ENCODE data around the gene ATXN1.
A peak's percentile ranks its signal among the peaks of the same experiment; 100 is the strongest.

ATXN1 gene

GRCh38 chr6:16765235-16765634, 4.0 kb upstream of the ATXN1 start:
- no peak for DNase-seq (ENCODE audit: extremely low spot score)
- POLR2A ChIA-PET: no interaction called here
- TF ChIP-seq FOXM1 (IDR thresholded peaks at IDR 0.05; ENCODE audit: borderline replicate concordance) (no peak), TARDBP (IDR thresholded peaks at IDR 0.05) (no peak), HDGF (IDR thresholded peaks at IDR 0.05; ENCODE audit: borderline replicate concordance) (no peak), SUZ12 (IDR thresholded peaks at IDR 0.05) (no peak), NFRKB (IDR thresholded peaks at IDR 0.05) (no peak), BHLHE40 (IDR thresholded peaks at IDR 0.05; ENCODE audit: borderline replicate concordance) (no peak), ELF4 (IDR thresholded peaks at IDR 0.05) (no peak), SP1 (IDR thresholded peaks at IDR 0.05) (no peak), ZNF384 (IDR thresholded peaks at IDR 0.05) (no peak), CTBP1 (IDR thresholded peaks at IDR 0.05; ENCODE audit: borderline replicate concordance) (no peak), PKNOX1 (IDR thresholded peaks at IDR 0.05) (no peak), LEF1 (IDR thresholded peaks at IDR 0.05; ENCODE audit: borderline replicate concordance) (no peak), ARNT (IDR thresholded peaks at IDR 0.05) (no peak), FOXA1 (IDR thresholded peaks at IDR 0.05) (no peak), L3MBTL2 (conservative IDR thresholded peaks at IDR 0.05) (no peak), FOXK2 (IDR thresholded peaks at IDR 0.05) (no peak)
- CTCF ChIA-PET: interaction anchor here (0.8 to 2.6 kb wide), 4 partner anchors 84 to 321 kb away, joined by 3 to 6 read pairs (median 4); no protein-coding TSS in a partner anchor

- CTCF ChIA-PET: interaction anchor here (0.8 to 2.6 kb wide), 18 partner anchors 9 to 475 kb away, joined by 3 to 10 read pairs (median 4); no protein-coding TSS in a partner anchor
- POLR2A ChIA-PET: interaction anchor here (1.9 kb wide), 1 partner anchor 10 kb away, joined by 8 read pairs; no protein-coding TSS in a partner anchor
- no peak for DNase-seq (ENCODE audit: extremely low spot score)
- TF ChIP-seq LEF1 (IDR thresholded peaks at IDR 0.05; ENCODE audit: borderline replicate concordance) (no peak), FOXM1 (IDR thresholded peaks at IDR 0.05; ENCODE audit: borderline replicate concordance) (no peak), HDGF (IDR thresholded peaks at IDR 0.05; ENCODE audit: borderline replicate concordance) (no peak), ARNT (IDR thresholded peaks at IDR 0.05) (no peak), PKNOX1 (IDR thresholded peaks at IDR 0.05) (no peak), FOXA1 (IDR thresholded peaks at IDR 0.05) (no peak), TARDBP (IDR thresholded peaks at IDR 0.05) (no peak), SUZ12 (IDR thresholded peaks at IDR 0.05) (no peak), CTBP1 (IDR thresholded peaks at IDR 0.05; ENCODE audit: borderline replicate concordance) (no peak), ELF4 (IDR thresholded peaks at IDR 0.05) (no peak), ZNF384 (IDR thresholded peaks at IDR 0.05) (no peak), BHLHE40 (IDR thresholded peaks at IDR 0.05; ENCODE audit: borderline replicate concordance) (no peak), L3MBTL2 (conservative IDR thresholded peaks at IDR 0.05) (no peak), NFRKB (IDR thresholded peaks at IDR 0.05) (no peak), SP1 (IDR thresholded peaks at IDR 0.05) (no peak), FOXK2 (IDR thresholded peaks at IDR 0.05) (no peak)
Measured at GRCh38 chr6:16764188-16764950, 3.1 kb upstream of the ATXN1 start.

GRCh38 chr6:16762550-16763477, 1.6 kb upstream of the ATXN1 start:
- TF ChIP-seq FOXK2 (IDR thresholded peaks at IDR 0.05): no peak
- no peak for TF ChIP-seq SUZ12 (IDR thresholded peaks at IDR 0.05)
- TF ChIP-seq SP1 (IDR thresholded peaks at IDR 0.05): no peak
- TF ChIP-seq ZNF384 (IDR thresholded peaks at IDR 0.05): peak; percentile 76; the same call in 1 of the 2 replicates
- TF ChIP-seq LEF1 (IDR thresholded peaks at IDR 0.05; ENCODE audit: borderline replicate concordance): no peak
- TF ChIP-seq FOXM1 (IDR thresholded peaks at IDR 0.05; ENCODE audit: borderline replicate concordance): no peak
- TF ChIP-seq CTBP1 (IDR thresholded peaks at IDR 0.05; ENCODE audit: borderline replicate concordance): peak; percentile 30; the same call in 1 of the 2 replicates
- peak; percentile 44; the same call in 1 of the 2 replicates for TF ChIP-seq L3MBTL2 (conservative IDR thresholded peaks at IDR 0.05)
- no peak for TF ChIP-seq NFRKB (IDR thresholded peaks at IDR 0.05)
- TF ChIP-seq HDGF (IDR thresholded peaks at IDR 0.05; ENCODE audit: borderline replicate concordance): no peak
- no peak for TF ChIP-seq ELF4 (IDR thresholded peaks at IDR 0.05)
- TF ChIP-seq ARNT (IDR thresholded peaks at IDR 0.05): no peak
- TF ChIP-seq BHLHE40 (IDR thresholded peaks at IDR 0.05; ENCODE audit: borderline replicate concordance): no peak
- no peak for TF ChIP-seq PKNOX1 (IDR thresholded peaks at IDR 0.05)
- TF ChIP-seq FOXA1 (IDR thresholded peaks at IDR 0.05): no peak
- CTCF ChIA-PET: interaction anchor here (0.6 to 2.6 kb wide), 33 partner anchors 8 to 1540 kb away, joined by 3 to 10 read pairs (median 4); no protein-coding TSS in a partner anchor
- peak; percentile 50 for DNase-seq (ENCODE audit: extremely low spot score)
- POLR2A ChIA-PET: interaction anchor here (0.7 to 3.1 kb wide), 12 partner anchors 9 to 324 kb away, joined by 3 to 19 read pairs (median 4); no protein-coding TSS in a partner anchor

GRCh38 chr6:16762268-16762549, 949 bp upstream of the ATXN1 start:
- TF ChIP-seq FOXK2 (IDR thresholded peaks at IDR 0.05) (no peak), HDGF (IDR thresholded peaks at IDR 0.05; ENCODE audit: borderline replicate concordance) (no peak)
- DNase-seq (ENCODE audit: extremely low spot score): no peak
- POLR2A ChIA-PET: interaction anchor here (0.7 to 3.1 kb wide), 16 partner anchors 8 to 324 kb away, joined by 3 to 19 read pairs (median 4); no protein-coding TSS in a partner anchor
- CTCF ChIA-PET: interaction anchor here (0.6 to 2.0 kb wide), 10 partner anchors 9 to 620 kb away, joined by 3 to 8 read pairs (median 4); no protein-coding TSS in a partner anchor

Measured in HEK293T (cell line).